Choroid plexus epithelial cell (primary cell): ENCODE measurements around the gene ST7.

Experiments used
- DNase-seq: peaks from one replicate; pipeline ENCODE4 v3.0.0-alpha.2; 2010; ENCODE audit warnings: low read depth
- H3K4me3 ChIP-seq: 2 replicates; pipeline ENCODE4 v1.5.1; 2011; ENCODE audit warnings: low read depth, mild to moderate bottlenecking, control low read depth, low read length, moderate library complexity
- TF ChIP-seq, protein P1 (sequence below): conservative IDR thresholded peaks from 2 replicates; pipeline ENCODE4 v1.5.1; 2011; ENCODE audit warnings: low read depth, mild to moderate bottlenecking, control low read depth, inconsistent platforms, low read length, moderate library complexity

The ST7 gene

DNA sequence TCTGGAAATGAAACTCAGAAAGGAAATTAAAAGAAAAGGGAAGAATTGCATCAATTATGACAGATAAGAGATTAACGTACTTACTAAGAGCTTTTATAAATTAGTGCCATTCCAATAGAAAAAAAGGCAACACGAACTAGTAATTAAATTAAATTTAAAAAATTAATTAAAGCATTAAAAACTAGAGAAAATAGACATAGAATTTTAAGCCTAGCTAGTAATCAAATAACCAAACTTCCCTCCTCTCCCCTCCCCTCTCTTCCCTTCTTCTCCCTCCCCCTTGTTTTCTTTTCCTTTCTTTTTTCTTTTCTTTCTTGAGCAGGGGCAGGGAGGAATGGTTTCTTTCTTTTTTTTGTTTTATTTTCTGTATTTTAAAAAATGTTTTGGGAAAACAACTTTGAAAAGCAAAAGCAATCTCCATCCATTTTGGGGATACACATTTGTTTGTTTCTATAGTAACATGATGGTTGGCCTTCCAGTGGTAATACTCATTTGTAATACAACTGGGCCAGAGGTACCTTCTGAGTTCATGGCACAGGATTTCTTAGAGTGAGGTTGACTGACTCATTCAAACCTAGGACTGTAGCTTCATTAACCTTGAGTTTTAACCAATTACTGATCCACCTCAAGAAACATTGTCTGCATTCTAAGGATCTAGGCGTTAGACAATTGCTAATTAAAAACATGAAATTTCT lies 132.6 kb downstream of the ST7 start:
- no peak overlapping the region for H3K4me3 ChIP-seq
- peak; percentile 63 for DNase-seq
- TF ChIP-seq, protein P1, sequence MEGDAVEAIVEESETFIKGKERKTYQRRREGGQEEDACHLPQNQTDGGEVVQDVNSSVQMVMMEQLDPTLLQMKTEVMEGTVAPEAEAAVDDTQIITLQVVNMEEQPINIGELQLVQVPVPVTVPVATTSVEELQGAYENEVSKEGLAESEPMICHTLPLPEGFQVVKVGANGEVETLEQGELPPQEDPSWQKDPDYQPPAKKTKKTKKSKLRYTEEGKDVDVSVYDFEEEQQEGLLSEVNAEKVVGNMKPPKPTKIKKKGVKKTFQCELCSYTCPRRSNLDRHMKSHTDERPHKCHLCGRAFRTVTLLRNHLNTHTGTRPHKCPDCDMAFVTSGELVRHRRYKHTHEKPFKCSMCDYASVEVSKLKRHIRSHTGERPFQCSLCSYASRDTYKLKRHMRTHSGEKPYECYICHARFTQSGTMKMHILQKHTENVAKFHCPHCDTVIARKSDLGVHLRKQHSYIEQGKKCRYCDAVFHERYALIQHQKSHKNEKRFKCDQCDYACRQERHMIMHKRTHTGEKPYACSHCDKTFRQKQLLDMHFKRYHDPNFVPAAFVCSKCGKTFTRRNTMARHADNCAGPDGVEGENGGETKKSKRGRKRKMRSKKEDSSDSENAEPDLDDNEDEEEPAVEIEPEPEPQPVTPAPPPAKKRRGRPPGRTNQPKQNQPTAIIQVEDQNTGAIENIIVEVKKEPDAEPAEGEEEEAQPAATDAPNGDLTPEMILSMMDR: no peak

DNA sequence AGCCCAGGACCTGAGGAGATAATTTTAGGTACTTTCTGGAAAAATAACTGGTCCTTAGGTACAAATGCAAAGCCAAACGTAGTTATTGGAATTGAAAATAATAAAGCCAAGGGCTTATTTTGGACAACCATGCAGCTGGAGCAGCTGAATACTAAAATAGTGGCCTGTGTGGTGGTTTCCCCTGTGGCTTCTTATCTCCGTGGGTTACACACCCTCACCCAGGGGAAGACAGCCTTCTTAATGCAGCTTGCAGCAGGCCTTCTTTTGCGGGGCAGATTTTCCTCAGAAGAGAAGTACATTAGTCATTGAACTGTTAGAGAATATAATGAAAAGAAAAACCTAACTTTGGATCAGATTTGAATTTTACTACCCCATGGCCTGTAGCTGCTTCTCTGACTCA lies 133.5 kb downstream of the ST7 start:
- TF ChIP-seq, protein P1: no peak
- DNase-seq: peak; percentile 59
- H3K4me3 ChIP-seq: no peak overlapping the region

DNA sequence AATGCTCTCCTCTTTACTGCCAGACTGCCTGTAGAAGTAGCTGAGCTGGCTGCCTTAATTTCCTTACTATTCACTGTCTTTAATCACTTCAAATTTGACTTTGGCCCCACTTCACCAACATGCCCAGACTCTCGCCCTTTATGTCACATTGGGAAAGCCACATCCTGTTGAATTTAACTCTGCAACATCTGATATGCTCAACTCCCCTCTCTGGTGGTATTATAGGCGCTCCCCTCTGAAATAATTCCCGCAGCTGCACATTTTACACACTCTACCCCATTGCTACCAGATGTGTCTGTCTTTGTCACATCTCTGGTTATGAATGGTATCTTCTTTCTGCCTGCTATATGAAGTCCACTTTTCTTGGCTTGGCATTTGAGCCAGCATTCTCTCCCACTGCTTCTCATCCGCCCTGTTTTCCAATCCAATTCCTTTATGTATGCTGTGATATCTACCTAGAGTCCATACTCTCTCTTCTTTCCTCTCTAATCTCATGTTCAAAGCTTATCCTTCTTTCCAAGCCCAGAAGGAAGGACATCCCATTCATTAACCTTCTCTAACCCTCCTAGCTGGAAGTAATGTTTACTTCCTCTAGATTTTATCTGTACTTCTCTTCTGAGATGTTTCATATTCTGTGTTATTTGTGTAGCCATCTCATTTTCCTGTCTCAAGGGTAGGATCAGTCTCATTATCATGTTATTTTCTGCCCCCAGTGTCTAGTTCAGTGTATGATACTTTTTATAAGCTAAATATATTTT lies 134.5 kb downstream of the ST7 start:
- DNase-seq: no peak

DNA sequence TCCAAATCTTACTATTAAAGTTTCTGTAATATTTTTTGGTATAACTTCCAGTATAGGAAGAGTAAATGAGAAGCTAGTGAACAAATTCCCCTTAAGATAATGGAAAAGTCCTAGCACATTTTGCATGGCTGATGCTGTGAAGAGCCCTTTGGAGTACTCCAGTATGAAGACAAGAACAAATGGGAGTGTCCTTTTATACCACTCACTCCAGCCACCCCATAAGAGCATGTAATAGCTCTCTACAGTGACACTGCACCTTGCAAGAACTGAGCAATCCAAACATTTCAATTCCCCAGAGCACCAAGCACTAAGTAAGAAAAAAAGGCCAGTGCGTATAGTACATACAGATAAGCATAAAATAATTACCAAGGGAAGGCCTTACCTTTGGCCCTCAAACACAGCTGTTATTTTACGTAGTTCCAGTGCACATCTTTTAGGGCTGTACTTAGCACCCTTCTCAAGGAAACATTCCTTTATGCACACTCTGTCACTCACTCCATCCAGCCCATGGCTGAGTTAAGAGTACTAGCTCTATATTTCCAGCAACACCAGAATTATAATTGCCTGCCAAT lies 135.4 kb downstream of the ST7 start:
- DNase-seq: no peak
- no peak overlapping the region for H3K4me3 ChIP-seq
- TF ChIP-seq, protein P1: no peak

More for the DNA sequence above, 134.5 kb downstream of the ST7 start:
- H3K4me3 ChIP-seq: no peak overlapping the region
- TF ChIP-seq, protein P1: no peak

DNA sequence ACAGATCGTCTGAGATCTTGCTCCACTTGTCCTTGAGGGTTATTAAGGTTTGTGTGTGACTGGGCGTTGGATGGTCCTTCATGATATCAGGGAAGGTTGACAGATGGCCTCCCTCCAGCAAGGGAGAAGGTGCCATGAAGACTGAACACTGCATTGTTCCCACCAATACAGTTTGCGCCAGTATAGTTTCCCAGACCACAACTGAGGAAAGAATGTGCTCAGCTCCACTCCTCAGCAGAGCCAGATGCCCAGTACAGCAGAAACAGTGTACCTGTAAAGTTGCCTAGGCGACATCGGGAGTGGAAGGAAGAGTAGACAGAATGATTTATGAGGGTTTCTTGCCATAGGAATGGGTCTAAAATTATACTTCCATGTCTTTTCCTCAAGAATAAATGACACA lies 137.5 kb downstream of the ST7 start:
- DNase-seq: no peak
- TF ChIP-seq, protein P1: no peak
- H3K4me3 ChIP-seq: no peak overlapping the region

DNA sequence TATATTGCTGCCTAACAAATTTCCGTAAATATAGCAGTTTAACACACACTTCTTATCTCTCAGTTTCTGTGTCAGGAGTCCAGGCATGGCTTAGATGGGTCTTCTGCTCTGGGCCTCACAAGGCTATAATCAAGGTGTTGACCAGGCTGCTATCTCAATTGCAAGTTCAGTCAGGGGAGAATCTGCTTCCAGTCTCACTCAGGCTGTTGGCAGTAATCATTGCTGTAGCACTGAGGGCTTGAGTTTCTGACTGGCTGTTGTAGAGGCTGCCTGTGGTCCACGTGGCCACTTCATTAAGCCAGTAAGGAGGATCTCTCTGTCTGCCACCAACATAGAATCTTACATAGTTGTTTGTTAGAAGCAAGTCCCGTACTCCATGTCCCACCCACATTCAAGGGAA lies 138.4 kb downstream of the ST7 start:
- DNase-seq: no peak
- TF ChIP-seq, protein P1: no peak
- no peak overlapping the region for H3K4me3 ChIP-seq
